HG03457 (cell line): ENCODE results near the gene WHRN.

Experiments
- ATAC-seq: cut with Tn5 transposase; IDR thresholded peaks from one replicate; pipeline ENCODE4 v1.9.1; 2021; ENCODE audit warnings: moderate number of reproducible peaks; ENCODE audit not compliant: unreplicated experiment

The WHRN gene

GRCh38 chr9:114493521-114494184 is 11.6 kb downstream of the WHRN start:
- ATAC-seq: no peak

- no peak for ATAC-seq
These were observed 12.3 kb downstream of the WHRN start for GRCh38 chr9:114492991-114493390.

- ATAC-seq: no peak
These were observed 13.8 kb downstream of the WHRN start for GRCh38 chr9:114491430-114492003.

- no peak for ATAC-seq
These were observed 15.3 kb downstream of the WHRN start for GRCh38 chr9:114489928-114490327.

- ATAC-seq: no peak
These were observed 16.7 kb downstream of the WHRN start for GRCh38 chr9:114488398-114489129.

GRCh38 chr9:114487607-114488300 is 17.5 kb downstream of the WHRN start:
- no peak for ATAC-seq

GRCh38 chr9:114486205-114486963 is 18.9 kb downstream of the WHRN start:
- no peak for ATAC-seq

- ATAC-seq: no peak
These were observed 20.3 kb downstream of the WHRN start for GRCh38 chr9:114484854-114485443.

- no peak for ATAC-seq
These were observed 20.9 kb downstream of the WHRN start for GRCh38 chr9:114484215-114484853.

- ATAC-seq: no peak
These were observed 21.8 kb downstream of the WHRN start for GRCh38 chr9:114483499-114483898.

GRCh38 chr9:114482593-114482992 is 22.7 kb downstream of the WHRN start:
- no peak for ATAC-seq

- ATAC-seq: no peak
These were observed 23.5 kb downstream of the WHRN start for GRCh38 chr9:114481789-114482188.

- no peak for ATAC-seq
These were observed 24.4 kb downstream of the WHRN start for GRCh38 chr9:114480746-114481435.

- ATAC-seq: no peak
These were observed 26.4 kb downstream of the WHRN start for GRCh38 chr9:114478871-114479270.

GRCh38 chr9:114478459-114478858 is 26.8 kb downstream of the WHRN start:
- ATAC-seq: no peak

- ATAC-seq: no peak
These were observed 27.6 kb downstream of the WHRN start for GRCh38 chr9:114477642-114478041.

GRCh38 chr9:114476891-114477469 is 28.3 kb downstream of the WHRN start:
- no peak for ATAC-seq

GRCh38 chr9:114475412-114476135 is 29.7 kb downstream of the WHRN start:
- no peak for ATAC-seq
